Spleen (tissue), 11 donors: ENCODE results near the gene SPDL1. TPM values are rescaled to one million over a fixed set of nuclear protein-coding genes. Genes with fewer than 3 reads are reported as not detected.

ENCODE experiments used
- DNase-seq: peaks from one replicate; pipeline ENCODE4 v3.0.0-alpha.2; 2020
- H3K27ac ChIP-seq, 8 donors: fragments of 200-600 bp; sonication (generic) in 7 of 8; 1 replicate in 4 of 8; 2 replicates in 4 of 8; pipeline versions ENCODE4 v1.5.0 to v1.8.0; 2016 to 2021; ENCODE audit warnings: inconsistent platforms in 4 of 8, mild to moderate bottlenecking in 4 of 8, moderate library complexity in 1 of 8
- H3K27me3 ChIP-seq, 7 donors: fragments of 200-600 bp; sonication (generic) in 6 of 7; replicated peaks in 1 of 7; 1 replicate in 4 of 7; 2 replicates in 3 of 7; pipeline versions ENCODE4 v1.5.0 to v1.8.0; 2016 to 2021; ENCODE audit warnings: inconsistent platforms in 3 of 7, mild to moderate bottlenecking in 1 of 7
- H3K36me3 ChIP-seq, 6 donors: fragments of 200-600 bp; sonication (generic) in 5 of 6; 1 replicate in 4 of 6; 2 replicates in 2 of 6; pipeline versions ENCODE4 v1.5.0 to v1.8.0; 2016 to 2021; ENCODE audit warnings: inconsistent platforms in 2 of 6
- H3K4me1 ChIP-seq, 6 donors: fragments of 200-600 bp; sonication (generic) in 5 of 6; 1 replicate in 3 of 6; 2 replicates in 3 of 6; pipeline versions ENCODE4 v1.5.0 to v1.8.0; 2016 to 2021; ENCODE audit warnings: inconsistent platforms in 3 of 6
- H3K4me3 ChIP-seq, 8 donors: fragments of 200-600 bp; sonication (generic) in 7 of 8; 1 replicate in 4 of 8; 2 replicates in 4 of 8; pipeline versions ENCODE4 v1.5.0 to v1.8.0; 2016 to 2021; ENCODE audit warnings: inconsistent platforms in 4 of 8, mild to moderate bottlenecking in 4 of 8, moderate library complexity in 2 of 8
- H3K9me3 ChIP-seq, 8 donors: fragments of 200-600 bp; sonication (generic) in 7 of 8; 1 replicate in 4 of 8; 2 replicates in 4 of 8; pipeline versions ENCODE4 v1.5.0 to v1.8.0; 2016 to 2021; ENCODE audit warnings: inconsistent platforms in 4 of 8
- CTCF ChIP-seq, 11 experiments: fragments of 200-600 bp in 7 of 11; fragments of 450-650 bp in 4 of 11; sonication (generic) in 4 of 11; IDR thresholded peaks in 8 of 11; conservative IDR thresholded peaks in 3 of 11; 1 replicate in 7 of 11; 2 replicates in 4 of 11; pipeline versions ENCODE4 v1.4.0 to v1.8.0; 2016 to 2021; ENCODE audit warnings: antibody characterized with exemption in 11 of 11, inconsistent platforms in 4 of 11, mild to moderate bottlenecking in 1 of 11
- POLR2A ChIP-seq, 3 donors: fragments of 450-650 bp; IDR thresholded peaks; one replicate each; pipeline ENCODE4 v1.5.1; 2017; ENCODE audit warnings: antibody characterized with exemption in 3 of 3, mild to moderate bottlenecking in 1 of 3
- POLR2AphosphoS5 ChIP-seq, 3 donors: sonication (generic); formaldehyde crosslinking; IDR thresholded peaks; one replicate each; pipeline ENCODE4 v1.5.1; 2017; ENCODE audit warnings: antibody characterized with exemption in 3 of 3
- WGBS, 5 donors: extraction: QIAGEN DNeasy Blood & Tissue Kit in 3 of 5; methylation state at CpG; one replicate each; pipeline versions ENCODE4 v1.1.5 to v1.1.7; 2013 to 2018; 5-methylcytosine and 5-hydroxymethylcytosine counted together
- intact Hi-C: fragments of 100-400 bp; cut with DNase I; formaldehyde crosslinking; loops from one replicate; pipeline ENCODE4 v1.15.0; 2023; ENCODE audit warnings: low total_unique reads
- polyA plus RNA-seq, 3 donors: library from polyadenylated mRNA; stranded (reverse); fragments of 200-250 nt; gene quantifications; one replicate each; pipeline ENCODE4 v1.2.1, GENCODE V29; 2013
- total RNA-seq, 7 donors: library from RNA; depleted of rRNA in 3 of 7; stranded (reverse); fragments of >200 nt in 3 of 7; fragmentation: NEBNext Ultra II Directional in 4 of 7; extraction: Animal tissue kit (Norgen Biotek cat#: 25700) in 4 of 7; gene quantifications; one replicate each; pipeline versions ENCODE4 v1.1.0 to v1.2.1, GENCODE V29; 2016 to 2021
- donor health status: healthy with polysubstance abuse.
- donor health status: DM: no; HTN: no; CAD: no; lungs with moderate emphysema.
- donor health status: DM: no; HTN: no; CAD: no.
- donor health status: Bipolar disorder and iron deficiency.
- donor health status: healthy.
- donor health status: DM: no; HTN: no; CAD: no.
- donor health status: DM: yes; HTN: yes; CAD: no.

Gene SPDL1
- total and polyA plus RNA-seq, 10 donors, result 5.2 to 15.7 (median 10.3) TPM

- intact Hi-C loops, result no loop called here
- H3K36me3 ChIP-seq, result no peaks in the 10 kb centered on the region
Measured at GRCh38 chr5:169557838-169558237, 25.7 kb upstream of the SPDL1 start.

GRCh38 chr5:169561893-169562292 lies 21.7 kb upstream of the SPDL1 start:
- Histone ChIP-seq H3K4me1 (no peaks in the 10 kb centered on the region), H3K27ac (no peak overlapping the region), H3K4me3 (no peak overlapping the region), H3K9me3 (peaks cover 0 to 16% (median 10%) of the 10 kb centered on the region in 8 donors), H3K27me3 (peaks cover 0 to 17% (median 0%) of the 10 kb centered on the region in 7 donors), H3K36me3 (no peaks in the 10 kb centered on the region)
- TF ChIP-seq POLR2AphosphoS5 (IDR thresholded peaks at IDR 0.05) (no peak), CTCF (IDR thresholded peaks at IDR 0.05 in 8 of 11, conservative IDR thresholded peaks at IDR 0.05 in 3 of 11) (no peak), POLR2A (IDR thresholded peaks at IDR 0.05) (no peak)
- intact Hi-C loops, result no loop called here
- DNase-seq, result no peak
- WGBS, 5 donors, result 53 to 84% (median 71%) methylated on average over 2 of the region's 2 CpGs

More at GRCh38 chr5:169557838-169558237, 25.7 kb upstream of the SPDL1 start:
- TF ChIP-seq POLR2AphosphoS5 (IDR thresholded peaks at IDR 0.05) (no peak), CTCF (IDR thresholded peaks at IDR 0.05 in 8 of 11, conservative IDR thresholded peaks at IDR 0.05 in 3 of 11) (no peak), POLR2A (IDR thresholded peaks at IDR 0.05) (no peak)
- Histone ChIP-seq H3K4me1 (no peaks in the 10 kb centered on the region), H3K4me3 (no peak overlapping the region), H3K27ac (no peak overlapping the region), H3K27me3 (peaks cover 0 to 6% (median 0%) of the 10 kb centered on the region in 7 donors), H3K9me3 (peaks cover 0 to 19% (median 11%) of the 10 kb centered on the region in 8 donors)
- 78 to 96% (median 86%) methylated on average over 1 of the region's 1 CpG for WGBS, 5 donors
- DNase-seq, result no peak

GRCh38 chr5:169563369-169563768 lies 20.2 kb upstream of the SPDL1 start:
- WGBS, 5 donors, result 65 to 81% (median 76%) methylated on average over 1 of the region's 1 CpG
- Histone ChIP-seq H3K27ac (no peak overlapping the region), H3K36me3 (no peaks in the 10 kb centered on the region), H3K27me3 (peaks cover 0 to 29% (median 0%) of the 10 kb centered on the region in 7 donors), H3K4me1 (no peaks in the 10 kb centered on the region), H3K4me3 (no peak overlapping the region), H3K9me3 (peaks cover 0 to 7% (median 3%) of the 10 kb centered on the region in 8 donors)
- no peak for DNase-seq
- TF ChIP-seq CTCF (IDR thresholded peaks at IDR 0.05 in 8 of 11, conservative IDR thresholded peaks at IDR 0.05 in 3 of 11) (no peak), POLR2A (IDR thresholded peaks at IDR 0.05) (no peak)
- intact Hi-C loops, result no loop called here

GRCh38 chr5:169566202-169566601 lies 17.4 kb upstream of the SPDL1 start:
- no peak overlapping the region for H3K27ac ChIP-seq
- WGBS, 5 donors, result 60 to 91% (median 87%) methylated on average over 1 of the region's 1 CpG
- peaks cover 0 to 44% (median 0%) of the 10 kb centered on the region in 7 donors for H3K27me3 ChIP-seq
- H3K9me3 ChIP-seq, result peaks cover 0 to 5% (median 0%) of the 10 kb centered on the region in 8 donors
- H3K4me3 ChIP-seq, result no peak overlapping the region
- no peak for DNase-seq
- intact Hi-C loops, result no loop called here
- no peaks in the 10 kb centered on the region for H3K4me1 ChIP-seq
- no peaks in the 10 kb centered on the region for H3K36me3 ChIP-seq
- no peak for TF ChIP-seq CTCF (IDR thresholded peaks at IDR 0.05 in 8 of 11, conservative IDR thresholded peaks at IDR 0.05 in 3 of 11)
- TF ChIP-seq POLR2AphosphoS5 (IDR thresholded peaks at IDR 0.05), result no peak
- no peak for TF ChIP-seq POLR2A (IDR thresholded peaks at IDR 0.05)
